ENCODE data around the gene SLC12A4.
"Not testable (repeated sequence)": the region's sequence is repeated elsewhere in the genome, so short reads cannot be mapped to it uniquely, and the experiment has no call there.

The SLC12A4 gene

GRCh38 chr16:67926181-67926750, 42.2 kb downstream of the SLC12A4 start:
- DNase-seq (ENCODE audit: low spot score) = no peak

- no peak for DNase-seq (ENCODE audit: low spot score)
Observed at GRCh38 chr16:67924140-67924906, 44.1 kb downstream of the SLC12A4 start.

GRCh38 chr16:67923414-67924116, 44.9 kb downstream of the SLC12A4 start:
- DNase-seq (ENCODE audit: low spot score) = no peak

- DNase-seq (ENCODE audit: low spot score) = no peak
Observed at GRCh38 chr16:67922740-67923139, 45.7 kb downstream of the SLC12A4 start.

- DNase-seq (ENCODE audit: low spot score) = no peak
Observed at GRCh38 chr16:67922221-67922620, 46.2 kb downstream of the SLC12A4 start.

GRCh38 chr16:67919622-67920221, 48.7 kb downstream of the SLC12A4 start:
- no peak for DNase-seq (ENCODE audit: low spot score)

GRCh38 chr16:67917852-67918236, 50.6 kb downstream of the SLC12A4 start:
- DNase-seq (ENCODE audit: low spot score) = peak; percentile 51

GRCh38 chr16:67917140-67917851, 51.1 kb downstream of the SLC12A4 start:
- no peak for DNase-seq (ENCODE audit: low spot score)

- DNase-seq (ENCODE audit: low spot score) = no peak
Observed at GRCh38 chr16:67915831-67916723, 52.4 kb downstream of the SLC12A4 start.

- DNase-seq (ENCODE audit: low spot score) = not testable (repeated sequence)
Observed at GRCh38 chr16:67915496-67915769, 53.0 kb downstream of the SLC12A4 start.

- no peak for DNase-seq (ENCODE audit: low spot score)
Observed at GRCh38 chr16:67914758-67915495, 53.5 kb downstream of the SLC12A4 start.

- no peak for DNase-seq (ENCODE audit: low spot score)
Observed at GRCh38 chr16:67910158-67910557, 58.3 kb downstream of the SLC12A4 start.

GRCh38 chr16:67909056-67909742, 59.2 kb downstream of the SLC12A4 start:
- DNase-seq (ENCODE audit: low spot score) = no peak

GRCh38 chr16:67907397-67908180, 60.8 kb downstream of the SLC12A4 start:
- DNase-seq (ENCODE audit: low spot score) = no peak

GRCh38 chr16:67902831-67903230, 65.6 kb downstream of the SLC12A4 start:
- DNase-seq (ENCODE audit: low spot score) = no peak

GRCh38 chr16:67901734-67902133, 66.7 kb downstream of the SLC12A4 start:
- DNase-seq (ENCODE audit: low spot score) = no peak

- no peak for DNase-seq (ENCODE audit: low spot score)
Observed at GRCh38 chr16:67897231-67897630, 71.2 kb downstream of the SLC12A4 start.

- no peak for DNase-seq (ENCODE audit: low spot score)
Observed at GRCh38 chr16:67893743-67894399, 74.6 kb downstream of the SLC12A4 start.

All from SW480 (cell line).